Lower leg skin (tissue), 3 donors: ENCODE data around the gene FFAR4.

ENCODE experiments used
- POLR2A ChIP-seq, 2 donors: fragments of 450-650 bp; IDR thresholded peaks; one replicate each; pipeline ENCODE4 v1.6.1; 2016 to 2017; ENCODE audit warnings: antibody characterized with exemption in 2 of 2, mild to moderate bottlenecking in 1 of 2, moderate library complexity in 1 of 2
- TF ChIP-seq, protein P1 (sequence below), 3 donors: fragments of 450-650 bp; IDR thresholded peaks; one replicate each; pipeline ENCODE4 v1.5.1; 2016; ENCODE audit warnings: antibody characterized with exemption in 3 of 3, mild to moderate bottlenecking in 3 of 3, moderate library complexity in 2 of 3

GRCh38 chr10:93570383-93570782, 3.9 kb downstream of the FFAR4 start:
- TF ChIP-seq, protein P1, sequence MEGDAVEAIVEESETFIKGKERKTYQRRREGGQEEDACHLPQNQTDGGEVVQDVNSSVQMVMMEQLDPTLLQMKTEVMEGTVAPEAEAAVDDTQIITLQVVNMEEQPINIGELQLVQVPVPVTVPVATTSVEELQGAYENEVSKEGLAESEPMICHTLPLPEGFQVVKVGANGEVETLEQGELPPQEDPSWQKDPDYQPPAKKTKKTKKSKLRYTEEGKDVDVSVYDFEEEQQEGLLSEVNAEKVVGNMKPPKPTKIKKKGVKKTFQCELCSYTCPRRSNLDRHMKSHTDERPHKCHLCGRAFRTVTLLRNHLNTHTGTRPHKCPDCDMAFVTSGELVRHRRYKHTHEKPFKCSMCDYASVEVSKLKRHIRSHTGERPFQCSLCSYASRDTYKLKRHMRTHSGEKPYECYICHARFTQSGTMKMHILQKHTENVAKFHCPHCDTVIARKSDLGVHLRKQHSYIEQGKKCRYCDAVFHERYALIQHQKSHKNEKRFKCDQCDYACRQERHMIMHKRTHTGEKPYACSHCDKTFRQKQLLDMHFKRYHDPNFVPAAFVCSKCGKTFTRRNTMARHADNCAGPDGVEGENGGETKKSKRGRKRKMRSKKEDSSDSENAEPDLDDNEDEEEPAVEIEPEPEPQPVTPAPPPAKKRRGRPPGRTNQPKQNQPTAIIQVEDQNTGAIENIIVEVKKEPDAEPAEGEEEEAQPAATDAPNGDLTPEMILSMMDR (IDR thresholded peaks at IDR 0.05): no peak
- no peak for TF ChIP-seq POLR2A (IDR thresholded peaks at IDR 0.05)
